Epithelial cell of esophagus (primary cell): ENCODE results near the gene HDGFL3.

Experiments
- DNase-seq: peaks from one replicate; pipeline ENCODE4 v3.0.0; 2010; ENCODE audit warnings: low read depth
- H3K4me3 ChIP-seq: 2 replicates; pipeline ENCODE4 v1.5.1; 2011; ENCODE audit warnings: mild to moderate bottlenecking, low read length, control low read depth
- CTCF ChIP-seq: IDR thresholded peaks from 2 replicates; pipeline ENCODE4 v1.5.1; 2011; ENCODE audit warnings: low read depth, mild to moderate bottlenecking, low read length, control low read depth, inconsistent platforms; ENCODE audit not compliant: insufficient read depth; ENCODE audit errors: missing control alignments

The HDGFL3 gene

GRCh38 chr15:83199288-83199687 lies 8.3 kb downstream of the HDGFL3 start:
- no peak for DNase-seq
- TF ChIP-seq CTCF, result no peak
- H3K4me3 ChIP-seq, result no peak overlapping the region

GRCh38 chr15:83198476-83198875 lies 9.1 kb downstream of the HDGFL3 start:
- H3K4me3 ChIP-seq, result no peak overlapping the region
- no peak for DNase-seq
- TF ChIP-seq CTCF, result no peak

GRCh38 chr15:83194528-83194927 lies 13.1 kb downstream of the HDGFL3 start:
- no peak for DNase-seq
- TF ChIP-seq CTCF, result no peak
- H3K4me3 ChIP-seq, result no peak overlapping the region

- no peak for TF ChIP-seq CTCF
- peak; percentile 55 for DNase-seq
- no peak overlapping the region for H3K4me3 ChIP-seq
Observed at GRCh38 chr15:83193721-83194120, 13.9 kb downstream of the HDGFL3 start.

- no peak for TF ChIP-seq CTCF
- H3K4me3 ChIP-seq, result no peak overlapping the region
- DNase-seq, result peak; percentile 63
Observed at GRCh38 chr15:83192742-83193141, 14.9 kb downstream of the HDGFL3 start.

GRCh38 chr15:83190450-83190849 lies 17.2 kb downstream of the HDGFL3 start:
- no peak for DNase-seq
- H3K4me3 ChIP-seq, result no peak overlapping the region
- TF ChIP-seq CTCF, result no peak

- TF ChIP-seq CTCF, result no peak
- DNase-seq, result no peak
- no peak overlapping the region for H3K4me3 ChIP-seq
Observed at GRCh38 chr15:83185561-83185960, 22.1 kb downstream of the HDGFL3 start.
